Measurements from ENCODE around the gene RBCK1.
A peak's percentile ranks its signal among the peaks of the same experiment; 100 is the strongest.

RBCK1 gene

DNA sequence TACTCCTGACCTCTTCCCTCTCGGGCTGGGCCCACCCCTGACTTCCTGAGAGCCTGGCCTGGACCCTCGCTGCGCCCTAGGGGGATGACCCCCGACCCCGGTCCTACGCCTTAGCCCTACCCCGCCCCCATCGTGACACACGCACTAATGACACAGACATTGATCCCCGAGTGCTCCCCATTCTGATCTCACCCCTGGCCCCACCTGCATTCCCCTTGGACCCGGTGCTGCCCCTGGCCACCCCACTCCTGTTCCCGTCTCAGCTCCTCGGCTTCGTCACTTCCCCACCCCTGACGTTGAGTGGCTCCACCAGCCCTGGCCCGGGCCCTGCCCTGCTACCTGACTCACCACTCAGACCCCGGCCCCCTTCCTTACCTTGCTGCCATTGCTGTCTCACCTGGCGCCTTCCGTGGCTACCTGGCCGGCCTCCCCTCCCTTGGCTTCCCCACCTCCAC, 12.1 kb downstream of the RBCK1 start:
- DNase-seq: no peak

DNA sequence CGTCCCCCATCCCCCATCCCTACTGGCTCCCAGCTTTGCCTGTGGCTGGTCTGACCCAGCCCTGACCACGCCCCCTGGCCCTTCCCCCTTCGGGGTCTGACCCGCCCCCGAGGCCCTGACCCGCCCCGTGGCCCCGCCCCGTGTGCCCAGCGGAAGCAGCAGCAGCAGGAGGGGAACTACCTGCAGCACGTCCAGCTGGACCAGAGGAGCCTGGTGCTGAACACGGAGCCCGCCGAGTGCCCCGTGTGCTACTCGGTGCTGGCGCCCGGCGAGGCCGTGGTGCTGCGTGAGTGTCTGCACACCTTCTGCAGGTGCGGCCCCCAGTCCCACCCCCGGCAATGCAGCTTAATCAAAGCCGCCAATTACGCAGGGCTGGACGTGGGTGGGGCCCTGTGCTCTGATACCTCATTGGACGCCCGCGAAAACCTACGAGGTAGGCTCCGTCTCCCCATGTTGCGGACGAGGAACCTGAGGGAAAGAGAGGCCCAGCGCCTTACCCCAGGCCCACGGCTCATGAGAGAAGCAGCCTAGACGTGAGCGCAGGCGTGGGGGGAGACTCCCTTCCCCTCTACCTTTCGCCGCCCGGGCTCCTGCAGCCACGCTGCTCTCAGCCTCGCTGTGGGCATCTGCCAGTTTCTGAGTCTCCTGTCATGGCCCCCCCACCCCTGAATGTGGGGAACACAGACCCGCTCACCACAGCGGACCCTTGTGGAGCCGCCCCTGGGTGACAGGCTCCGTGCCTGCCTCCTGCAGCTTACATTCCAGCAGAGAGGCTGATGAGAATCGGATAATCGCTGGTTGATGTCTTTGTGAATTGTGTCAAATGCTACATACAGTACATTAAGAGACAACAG, 12.8 kb downstream of the RBCK1 start:
- DNase-seq: no peak

DNA sequence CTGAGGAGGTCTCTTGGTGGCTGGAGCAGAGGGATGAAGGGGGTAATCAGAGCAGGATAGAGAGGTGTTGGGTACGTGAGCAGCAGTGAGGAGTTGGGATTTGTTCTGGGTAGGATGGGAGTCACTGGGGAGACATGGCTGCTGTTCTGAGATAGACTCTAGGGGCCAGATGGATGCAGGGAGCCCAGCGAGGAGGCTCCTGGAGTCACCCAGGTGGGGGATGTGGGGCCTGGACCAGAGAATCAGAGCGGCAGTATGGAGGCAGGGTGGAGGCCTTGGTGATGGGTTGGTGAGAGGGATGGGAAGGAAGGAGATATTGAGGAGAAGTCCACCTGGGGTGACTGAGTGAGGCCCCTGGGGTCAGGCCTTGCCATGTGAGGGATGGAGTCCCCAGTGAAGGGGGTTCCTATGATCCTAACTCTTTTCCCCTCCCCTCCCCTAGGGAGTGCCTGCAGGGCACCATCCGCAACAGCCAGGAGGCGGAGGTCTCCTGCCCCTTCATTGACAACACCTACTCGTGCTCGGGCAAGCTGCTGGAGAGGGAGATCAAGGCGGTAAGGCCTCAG, 13.7 kb downstream of the RBCK1 start:
- DNase-seq: no peak

DNA sequence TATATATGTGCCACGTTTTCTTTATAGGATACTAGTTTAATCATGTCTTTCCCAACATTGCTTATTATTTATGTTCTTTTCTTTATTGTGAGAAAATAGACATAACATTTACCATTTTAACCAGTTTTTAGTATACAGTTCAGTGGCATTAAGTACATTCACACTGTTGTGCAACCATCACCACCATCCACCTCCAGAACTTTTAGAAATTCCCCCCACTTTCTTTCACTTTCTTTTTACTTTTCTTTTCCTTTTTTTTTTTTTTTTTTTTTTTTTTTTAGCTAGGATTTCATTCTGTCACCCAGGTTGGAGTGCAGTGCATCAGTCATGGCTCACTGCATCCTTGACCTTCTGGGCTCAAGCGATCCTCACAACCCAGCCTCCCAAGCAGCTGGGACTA, 18.5 kb downstream of the RBCK1 start:
- DNase-seq: no peak

DNA sequence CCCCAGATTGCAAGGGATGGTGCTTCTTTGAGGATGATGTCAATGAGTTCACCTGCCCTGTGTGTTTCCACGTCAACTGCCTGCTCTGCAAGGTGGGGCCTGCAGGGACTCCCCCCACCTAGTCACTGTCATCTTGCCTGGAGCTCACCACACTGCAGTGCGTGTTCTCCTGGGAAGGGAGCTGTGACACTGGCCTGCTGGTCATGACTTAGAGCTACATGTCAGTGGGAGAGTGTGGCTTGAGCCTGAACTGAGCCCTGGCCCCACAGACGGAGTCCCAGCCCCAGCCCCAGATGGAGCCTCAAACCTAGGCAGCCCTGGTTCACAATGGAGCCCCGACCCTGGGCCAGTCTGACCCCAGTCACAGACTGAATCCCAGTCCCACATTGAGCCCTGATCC, 19.3 kb downstream of the RBCK1 start:
- DNase-seq: no peak

DNA sequence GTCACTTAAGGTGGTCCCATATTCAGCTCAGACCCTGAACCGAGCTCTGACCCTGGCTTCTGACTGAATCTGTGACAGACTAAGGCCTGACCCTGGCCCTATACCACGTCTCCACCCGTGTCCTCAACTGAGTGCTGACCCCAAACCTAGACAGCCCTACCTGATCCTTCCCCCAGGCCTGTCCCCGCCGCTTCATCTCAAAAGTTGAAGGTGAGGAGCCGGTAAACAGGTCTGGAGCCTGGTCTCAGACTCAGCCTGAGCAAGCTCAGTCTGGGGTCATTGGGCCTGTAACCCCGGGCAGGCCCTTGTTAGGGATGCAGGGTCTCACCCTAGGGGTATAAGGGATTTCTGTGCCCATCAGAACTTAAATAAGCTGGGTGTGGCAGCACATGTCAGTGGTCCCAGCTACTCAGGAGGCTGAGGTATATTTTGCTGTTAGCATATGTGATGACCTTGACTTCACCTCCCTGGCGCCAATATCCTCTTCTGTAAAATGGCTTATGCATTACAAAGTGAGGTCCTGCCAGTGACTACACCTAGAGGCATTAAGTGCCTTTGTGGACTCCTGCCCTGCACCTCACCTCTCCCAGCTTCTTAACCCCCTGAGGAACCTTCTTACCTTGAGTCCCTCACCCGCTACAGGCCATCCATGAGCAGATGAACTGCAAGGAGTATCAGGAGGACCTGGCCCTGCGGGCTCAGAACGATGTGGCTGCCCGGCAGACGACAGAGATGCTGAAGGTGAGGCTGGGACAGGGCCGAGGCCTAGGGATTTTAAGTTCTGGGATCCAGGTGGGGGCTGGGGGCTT, 20.0 kb downstream of the RBCK1 start:
- no peak for DNase-seq

DNA sequence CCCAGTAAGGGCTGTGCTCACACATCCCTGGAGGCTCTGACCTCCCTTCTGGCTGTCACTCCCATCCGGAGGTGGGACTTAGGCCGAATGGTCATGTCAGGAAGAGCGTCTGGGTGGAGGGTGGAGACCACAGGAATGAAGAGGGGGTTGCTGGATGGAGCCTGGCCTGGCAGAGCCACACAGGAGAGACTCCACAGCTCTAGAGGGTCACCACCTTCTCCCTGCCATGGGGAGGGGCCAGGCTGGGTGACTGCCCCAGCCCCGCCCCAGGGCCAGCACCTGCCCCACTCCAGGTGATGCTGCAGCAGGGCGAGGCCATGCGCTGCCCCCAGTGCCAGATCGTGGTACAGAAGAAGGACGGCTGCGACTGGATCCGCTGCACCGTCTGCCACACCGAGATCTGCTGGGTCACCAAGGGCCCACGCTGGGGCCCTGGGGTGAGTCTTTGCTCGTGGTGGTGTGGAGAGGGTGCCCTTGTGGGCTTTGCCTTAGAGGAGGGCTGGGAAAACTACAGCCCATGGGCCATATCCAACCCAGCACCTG, 20.6 kb downstream of the RBCK1 start:
- no peak for DNase-seq

DNA sequence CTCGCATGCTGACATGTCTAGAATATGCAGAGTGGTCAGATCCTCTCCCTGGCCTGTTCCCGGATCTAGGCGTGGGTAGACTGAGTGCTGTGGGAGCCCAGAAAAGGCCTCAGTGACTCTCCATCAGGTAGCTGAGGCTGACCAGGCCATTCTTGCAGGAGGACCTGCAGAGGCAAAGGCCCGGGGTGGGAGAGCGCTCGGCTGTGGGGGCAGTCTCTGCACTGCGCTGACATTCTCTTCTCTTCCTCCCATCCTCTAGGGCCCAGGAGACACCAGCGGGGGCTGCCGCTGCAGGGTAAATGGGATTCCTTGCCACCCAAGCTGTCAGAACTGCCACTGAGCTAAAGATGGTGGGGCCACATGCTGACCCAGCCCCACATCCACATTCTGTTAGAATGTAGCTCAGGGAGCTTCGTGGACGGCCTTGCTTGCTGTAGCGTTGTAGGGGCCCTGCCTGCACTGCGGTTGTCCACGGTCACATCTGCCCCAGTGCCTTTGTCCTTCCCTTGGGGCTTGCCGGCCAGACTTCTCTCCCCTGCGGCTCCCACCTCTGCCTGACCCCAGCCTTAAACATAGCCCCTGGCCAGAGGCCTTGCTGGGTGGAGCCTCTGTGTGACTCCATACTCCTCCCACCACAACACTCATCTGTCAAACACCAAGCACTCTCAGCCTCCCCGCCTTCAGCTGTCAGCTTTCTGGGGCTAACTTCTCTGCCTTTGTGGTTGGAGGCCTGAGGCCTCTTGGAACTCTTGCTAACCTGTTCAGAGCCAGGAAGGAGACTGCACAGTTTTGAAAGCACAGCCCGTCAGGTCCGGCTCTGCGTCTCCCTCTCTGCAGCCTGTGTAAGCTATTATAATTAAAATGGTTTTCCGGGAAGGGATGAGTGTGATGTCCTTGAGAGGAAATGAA, 22.2 kb downstream of the RBCK1 start:
- DNase-seq: no peak

DNA sequence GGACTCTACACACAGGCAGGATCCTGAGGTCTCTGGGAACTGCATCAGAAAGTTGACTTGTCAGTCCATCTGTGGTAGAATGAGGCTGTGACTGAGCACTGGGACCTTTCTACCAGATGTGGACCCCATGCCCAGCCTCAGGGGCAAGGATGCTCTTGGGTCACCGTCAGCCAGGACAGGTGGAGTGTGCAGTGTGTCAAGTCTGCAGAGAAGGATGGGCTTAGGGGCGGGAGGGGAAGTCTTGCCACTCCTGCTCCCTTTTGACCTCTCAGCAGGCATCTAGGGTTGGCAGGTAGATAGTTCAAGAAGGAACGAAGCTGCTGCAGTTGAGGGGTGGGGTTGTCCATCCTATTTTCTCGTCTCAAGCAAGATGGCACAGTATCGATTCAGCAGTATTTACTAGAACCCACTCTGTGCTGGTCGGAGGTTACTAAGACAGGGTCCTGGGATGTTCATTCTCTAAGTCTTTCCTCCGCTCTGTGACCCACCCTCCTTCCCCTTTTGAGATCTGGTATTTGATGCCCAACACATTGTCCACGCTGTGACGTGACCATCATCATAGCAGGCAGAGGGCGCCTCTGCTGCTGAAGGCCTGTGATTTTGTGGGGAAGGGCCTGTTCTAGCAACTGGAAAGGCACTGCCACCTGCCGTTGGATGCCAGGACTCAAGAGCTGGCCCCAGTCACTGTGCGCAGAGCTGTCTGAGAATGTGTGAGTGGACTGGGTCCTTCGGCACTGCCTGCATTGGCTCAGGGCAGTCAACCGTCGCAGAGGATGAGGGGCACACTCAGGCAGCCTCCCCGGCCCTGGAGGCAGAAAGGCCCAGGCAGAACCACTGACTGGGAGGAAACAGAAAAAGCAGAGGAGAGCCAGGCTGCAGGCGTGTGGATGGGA, 23.2 kb downstream of the RBCK1 start:
- no peak for DNase-seq

DNA sequence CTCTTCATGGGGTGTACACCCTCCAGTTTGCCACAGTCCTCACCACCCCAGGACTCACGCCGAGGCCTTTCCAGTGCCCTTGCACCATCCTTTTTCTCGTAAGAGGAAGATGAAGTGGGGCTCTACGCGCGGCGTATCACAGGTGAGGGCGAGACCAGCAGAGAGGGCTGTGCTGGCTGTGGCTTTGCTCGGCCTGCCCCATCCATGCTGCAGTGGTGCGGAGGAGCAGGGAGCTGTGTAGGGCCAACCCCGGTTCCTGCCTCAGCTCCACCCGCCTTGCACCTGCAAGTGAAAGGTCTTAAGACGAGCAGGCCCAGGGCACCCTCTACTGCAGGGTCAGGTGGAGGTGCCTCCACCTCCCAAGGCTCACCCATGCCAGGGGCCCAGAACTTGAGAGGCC, 24.1 kb downstream of the RBCK1 start:
- no peak for DNase-seq

DNA sequence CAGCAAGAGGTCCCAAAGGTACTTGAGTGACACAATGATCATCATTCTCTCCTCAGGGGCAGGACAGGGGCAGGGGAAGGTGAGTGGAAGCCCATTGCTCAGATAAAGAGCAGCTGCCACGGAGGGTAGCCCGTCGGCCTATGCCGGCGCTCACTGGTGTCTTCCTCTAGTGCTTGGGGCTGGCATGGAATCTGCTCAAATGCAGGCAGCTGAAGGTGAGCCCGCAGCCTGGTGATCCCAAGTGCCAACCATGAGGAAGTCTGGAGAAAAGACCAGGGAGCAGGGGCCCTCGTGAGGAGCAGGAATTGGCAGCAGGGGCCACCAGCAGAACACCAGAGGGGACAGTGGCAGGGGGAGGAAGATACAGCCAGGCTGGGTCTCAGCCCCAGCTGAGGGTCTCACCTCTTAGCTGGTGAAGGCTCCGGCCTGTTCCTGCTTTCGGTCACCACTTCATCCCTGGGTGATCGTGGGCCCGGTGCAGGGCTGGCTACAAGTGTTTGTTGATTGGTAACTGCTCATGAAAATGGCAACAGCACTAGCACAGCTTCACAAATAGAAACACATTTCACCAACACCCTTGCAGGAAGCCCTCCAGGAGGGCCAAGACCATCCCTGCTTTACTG, 24.7 kb downstream of the RBCK1 start:
- no peak for DNase-seq

DNA sequence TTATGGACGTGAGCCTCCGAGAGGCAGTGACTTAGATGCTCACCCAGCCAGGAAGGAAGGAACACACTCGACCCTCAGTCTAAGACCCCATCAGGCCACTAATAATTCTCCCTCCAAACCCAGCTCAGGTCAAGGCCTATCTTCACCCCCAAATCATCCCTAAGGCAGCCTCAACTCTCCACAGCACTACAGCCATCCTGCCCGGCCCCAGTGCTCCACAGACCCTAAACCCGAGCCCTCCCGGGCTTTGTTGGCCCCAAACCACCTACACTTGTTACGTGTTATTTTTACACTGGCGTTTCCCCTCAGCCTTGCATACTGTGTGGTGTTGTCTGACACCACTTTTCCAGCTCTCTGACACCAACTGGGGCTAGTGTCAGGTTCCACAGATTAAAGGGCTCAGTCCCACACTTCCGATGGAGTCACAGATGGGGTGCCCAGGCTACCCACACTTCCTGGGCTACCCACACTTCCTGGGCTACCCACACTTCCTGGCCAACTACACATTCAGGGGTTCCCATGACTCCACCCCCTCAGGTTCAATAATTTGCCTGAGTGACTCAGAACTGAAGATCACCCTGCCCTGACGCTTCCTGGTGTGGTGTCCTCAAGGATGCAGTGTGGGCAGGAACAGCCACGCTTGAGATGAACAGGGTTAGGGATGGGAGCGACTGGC, 25.3 kb downstream of the RBCK1 start:
- DNase-seq: peak; percentile 27

DNA sequence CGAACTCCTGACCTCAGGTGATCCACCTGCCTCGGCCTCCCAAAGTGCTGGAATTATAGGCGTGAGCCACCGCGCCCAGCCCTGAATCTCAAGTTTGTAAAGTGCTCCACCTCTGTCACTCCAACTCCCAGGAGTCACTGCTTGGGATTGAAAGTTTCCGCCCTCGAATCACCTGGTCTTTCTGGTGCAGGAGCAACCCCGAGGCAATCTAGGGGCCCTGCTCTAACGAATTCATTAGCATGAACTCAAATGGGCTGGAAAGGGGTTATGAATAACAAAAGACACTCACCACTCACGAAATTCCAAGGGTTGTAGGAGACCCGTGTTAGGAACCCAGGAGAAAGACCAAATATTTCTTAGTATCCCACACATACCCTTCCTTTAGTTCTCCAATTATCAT, 26.1 kb downstream of the RBCK1 start:
- no peak for DNase-seq

DNA sequence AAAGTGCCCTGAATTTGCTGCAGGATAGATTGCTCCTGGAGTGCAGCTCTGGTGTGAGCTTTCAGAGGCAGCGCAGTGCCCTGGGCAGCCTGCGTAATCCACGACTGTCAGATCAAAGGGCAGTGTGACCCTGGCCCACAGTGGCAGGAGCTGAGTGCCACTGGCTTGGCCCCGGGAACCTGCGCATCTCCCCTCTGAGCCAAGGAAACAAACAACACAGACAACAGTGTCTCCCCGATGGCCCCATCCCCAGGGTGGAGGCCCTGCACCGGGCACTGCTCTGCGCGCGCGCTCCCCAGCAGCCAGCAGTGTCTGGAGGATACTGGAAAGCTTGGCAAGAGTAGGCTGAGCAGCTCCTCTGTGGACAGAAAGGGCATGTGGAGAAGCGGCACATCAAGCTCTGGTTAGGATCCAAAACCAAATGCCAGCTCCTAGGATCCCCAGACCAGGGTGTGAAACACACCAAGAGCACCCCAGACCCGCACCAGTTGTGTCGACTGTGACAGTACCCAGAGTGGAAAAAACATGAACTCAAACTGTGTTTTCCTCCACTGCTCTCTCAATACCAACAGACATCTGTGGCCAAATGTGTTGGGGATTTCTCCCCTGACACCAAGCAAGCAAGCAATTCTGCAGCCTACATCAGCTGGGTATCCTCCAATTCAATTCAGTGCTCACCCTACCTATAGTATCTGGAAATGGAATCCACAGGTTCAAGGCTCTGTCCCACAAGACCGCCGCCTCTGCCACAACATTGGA, 26.7 kb downstream of the RBCK1 start:
- DNase-seq: no peak

DNA sequence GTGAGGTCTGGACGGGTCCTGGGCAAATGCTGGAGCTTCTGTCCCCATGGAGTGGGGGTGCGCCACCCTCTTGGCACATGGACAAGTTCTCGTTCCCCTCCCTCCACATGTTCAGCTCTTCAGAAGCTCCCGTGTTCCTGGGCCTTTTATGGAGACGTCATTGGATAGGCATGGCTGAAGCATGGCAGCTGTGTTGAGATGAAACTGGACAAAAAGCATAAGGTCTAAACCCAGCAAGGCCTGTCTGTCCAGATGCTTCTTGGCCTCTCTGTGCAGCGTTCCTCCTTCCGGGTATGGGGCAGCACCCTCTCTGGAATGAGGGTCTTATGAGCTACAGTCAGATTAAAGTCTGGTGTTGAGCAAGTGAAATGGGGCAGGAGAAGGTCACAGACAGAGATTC, 27.5 kb downstream of the RBCK1 start:
- no peak for DNase-seq

DNA sequence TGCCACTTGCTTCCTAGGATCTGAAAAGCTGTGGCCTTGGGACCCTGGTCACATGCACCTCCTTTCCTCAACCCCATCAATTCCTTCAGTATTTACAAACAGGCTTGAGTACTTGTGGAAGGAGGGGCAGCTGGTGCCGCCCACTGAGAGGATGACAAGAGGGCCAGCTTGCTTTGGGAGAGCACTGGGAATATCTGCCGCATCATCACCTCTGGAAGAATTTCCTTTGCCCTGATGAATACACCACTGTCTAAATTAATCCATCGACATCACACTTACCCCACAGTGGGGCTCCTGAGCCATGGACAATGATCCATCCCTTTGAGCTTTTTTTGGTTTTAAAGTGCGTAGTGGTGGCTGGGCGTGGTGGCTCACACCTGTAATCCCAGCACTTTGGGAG, 28.4 kb downstream of the RBCK1 start:
- DNase-seq: no peak

DNA sequence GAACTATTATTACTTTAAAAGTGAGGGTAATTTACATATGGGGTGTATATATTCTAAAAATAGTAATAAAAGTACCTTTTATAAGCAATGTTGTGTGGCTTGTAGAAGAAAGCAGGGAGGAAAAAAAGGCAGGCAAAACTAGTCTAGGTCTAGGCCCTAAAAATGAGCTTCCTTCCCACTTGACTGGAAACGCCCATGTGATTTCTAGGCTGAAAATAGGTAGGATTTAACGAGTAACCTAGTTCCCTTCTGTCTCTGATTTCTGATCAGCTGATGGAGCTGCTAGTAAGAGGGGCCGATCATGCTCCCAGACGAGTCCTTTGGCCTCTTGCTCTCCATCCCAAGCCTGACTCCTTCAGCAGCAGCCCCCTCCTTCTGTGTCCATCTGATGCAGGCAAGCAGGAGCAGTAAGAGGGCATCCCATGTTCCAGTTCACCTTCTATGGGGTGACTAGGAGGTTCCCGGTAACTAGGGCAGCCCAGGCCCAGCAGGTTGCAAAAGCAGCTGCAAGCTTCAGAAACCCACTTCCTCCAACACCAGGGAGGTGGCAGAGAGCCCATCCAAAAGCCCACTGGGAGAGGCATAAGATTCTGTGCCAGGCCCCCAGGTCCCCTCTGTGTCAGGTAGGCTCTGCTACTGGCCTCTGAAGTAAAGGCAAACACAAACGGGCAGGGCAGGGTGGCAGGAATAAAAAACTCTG, 29.8 kb downstream of the RBCK1 start:
- DNase-seq: peak; percentile 22

DNA sequence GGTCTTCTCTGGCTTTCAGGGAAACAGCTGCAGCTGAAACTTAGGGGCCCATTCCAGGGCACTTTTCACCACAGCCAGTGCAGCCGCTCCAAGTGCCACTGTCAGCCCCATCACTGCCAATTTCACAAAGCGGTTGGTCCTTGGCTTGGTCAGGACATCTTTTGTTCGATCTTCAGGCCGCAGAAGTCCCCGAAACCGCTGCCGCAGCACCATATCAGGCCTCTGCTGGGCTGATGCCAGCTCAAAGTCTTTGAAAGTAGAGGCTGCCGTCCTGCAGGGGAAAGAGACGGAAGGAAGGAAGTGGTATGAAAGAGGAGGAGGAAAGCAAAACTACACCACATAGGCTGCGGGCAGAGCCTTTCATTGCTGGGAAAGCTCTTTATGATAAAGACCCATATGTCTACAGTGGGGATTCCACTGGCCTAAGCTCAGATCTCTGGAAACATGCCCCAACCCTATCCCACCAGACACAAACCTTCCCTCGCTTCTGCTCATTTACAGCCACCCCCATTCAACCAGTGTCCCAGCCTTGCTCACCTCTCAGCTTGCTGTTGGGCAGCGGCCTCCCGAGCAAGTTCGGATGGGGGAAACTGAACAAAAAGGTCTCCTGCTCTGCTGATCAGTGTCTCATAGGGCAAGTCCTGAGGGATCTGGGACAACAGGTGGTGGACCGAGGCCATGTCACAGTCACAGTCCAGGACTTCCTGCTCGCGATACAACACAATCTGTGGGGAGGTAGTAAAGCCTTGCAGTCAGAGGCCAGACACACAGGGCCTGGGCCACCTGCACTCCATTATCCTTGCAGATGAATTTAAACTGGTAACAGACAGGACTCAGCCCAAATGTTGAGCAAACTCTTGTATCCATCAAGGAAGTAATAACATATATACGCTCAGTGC, 30.7 kb downstream of the RBCK1 start:
- peak; percentile 23 for DNase-seq
